Measurements from ENCODE around the gene LIN54.
"Not testable (repeated sequence)": the region's sequence is repeated elsewhere in the genome, so short reads cannot be mapped to it uniquely, and the experiment has no call there.

The LIN54 gene

GRCh38 chr4:82994834-82995233 is 15.8 kb downstream of the LIN54 start:
- no peak overlapping the region for H3K27ac Mint-ChIP-seq
- no peaks in the 10 kb centered on the region for H3K27me3 Mint-ChIP-seq
- DNase-seq, result no peak
- CTCF ChIA-PET, result no interaction called here
- peaks cover 6% of the 10 kb centered on the region for H3K36me3 Mint-ChIP-seq
- no peaks in the 10 kb centered on the region for H3K9me3 Mint-ChIP-seq
- peaks cover 19% of the 10 kb centered on the region for H3K4me1 Mint-ChIP-seq
- no peak overlapping the region for H3K4me3 Mint-ChIP-seq

GRCh38 chr4:82989575-82990429 is 20.8 kb downstream of the LIN54 start:
- Mint-ChIP-seq H3K27ac (peak overlapping the region; percentile 77), H3K27me3 (no peaks in the 10 kb centered on the region)
- CTCF ChIA-PET, result no interaction called here

GRCh38 chr4:82988323-82988832 is 22.2 kb downstream of the LIN54 start:
- CTCF ChIA-PET, result no interaction called here
- Mint-ChIP-seq H3K36me3 (peaks cover 28% of the 10 kb centered on the region), H3K27ac (peak overlapping the region; percentile 19), H3K4me1 (peaks cover 36% of the 10 kb centered on the region), H3K9me3 (no peaks in the 10 kb centered on the region), H3K4me3 (no peak overlapping the region), H3K27me3 (no peaks in the 10 kb centered on the region)
- no peak for DNase-seq

More at GRCh38 chr4:82989575-82990429, 20.8 kb downstream of the LIN54 start:
- H3K4me3 Mint-ChIP-seq, result peak overlapping the region; percentile 9
- H3K36me3 Mint-ChIP-seq, result peaks cover 17% of the 10 kb centered on the region
- H3K9me3 Mint-ChIP-seq, result no peaks in the 10 kb centered on the region
- DNase-seq, result peak; percentile 50
- H3K4me1 Mint-ChIP-seq, result peaks cover 28% of the 10 kb centered on the region

- peaks cover 31% of the 10 kb centered on the region for H3K36me3 Mint-ChIP-seq
- H3K9me3 Mint-ChIP-seq, H3K27me3 Mint-ChIP-seq, DNase-seq, CTCF ChIA-PET, H3K27ac Mint-ChIP-seq, H3K4me3 Mint-ChIP-seq: not testable (repeated sequence)
- peaks cover 36% of the 10 kb centered on the region for H3K4me1 Mint-ChIP-seq
These were observed 23.1 kb downstream of the LIN54 start for GRCh38 chr4:82987519-82987918.

- no peaks in the 10 kb centered on the region for H3K9me3 Mint-ChIP-seq
- H3K27me3 Mint-ChIP-seq, result no peaks in the 10 kb centered on the region
- CTCF ChIA-PET, result no interaction called here
- peaks cover 36% of the 10 kb centered on the region for H3K36me3 Mint-ChIP-seq
- H3K4me3 Mint-ChIP-seq, result no peak overlapping the region
- no peak overlapping the region for H3K27ac Mint-ChIP-seq
- peak; percentile 33 for DNase-seq
- peaks cover 21% of the 10 kb centered on the region for H3K4me1 Mint-ChIP-seq
These were observed 26.2 kb downstream of the LIN54 start for GRCh38 chr4:82984459-82984858.

GRCh38 chr4:82983444-82983843 is 27.2 kb downstream of the LIN54 start:
- peaks cover 35% of the 10 kb centered on the region for H3K36me3 Mint-ChIP-seq
- peaks cover 13% of the 10 kb centered on the region for H3K4me1 Mint-ChIP-seq
- no peaks in the 10 kb centered on the region for H3K9me3 Mint-ChIP-seq
- DNase-seq, result no peak
- no peak overlapping the region for H3K4me3 Mint-ChIP-seq
- no peaks in the 10 kb centered on the region for H3K27me3 Mint-ChIP-seq
- no peak overlapping the region for H3K27ac Mint-ChIP-seq
- CTCF ChIA-PET, result no interaction called here

- Mint-ChIP-seq H3K27me3 (no peaks in the 10 kb centered on the region), H3K27ac (no peak overlapping the region), H3K9me3 (no peaks in the 10 kb centered on the region), H3K4me1 (peaks cover 13% of the 10 kb centered on the region), H3K4me3 (no peak overlapping the region), H3K36me3 (peaks cover 43% of the 10 kb centered on the region)
- CTCF ChIA-PET, result no interaction called here
- no peak for DNase-seq
These were observed 29.5 kb downstream of the LIN54 start for GRCh38 chr4:82981138-82981537.

- H3K36me3 Mint-ChIP-seq, result peaks cover 53% of the 10 kb centered on the region
- H3K4me3 Mint-ChIP-seq, result no peak overlapping the region
- H3K27me3 Mint-ChIP-seq, result no peaks in the 10 kb centered on the region
- no peak overlapping the region for H3K27ac Mint-ChIP-seq
- H3K9me3 Mint-ChIP-seq, result no peaks in the 10 kb centered on the region
- no peaks in the 10 kb centered on the region for H3K4me1 Mint-ChIP-seq
- no peak for DNase-seq
- CTCF ChIA-PET, result no interaction called here
These were observed 34.8 kb downstream of the LIN54 start for GRCh38 chr4:82975792-82976191.

GRCh38 chr4:82969414-82969813 is 41.2 kb downstream of the LIN54 start:
- Mint-ChIP-seq H3K9me3 (no peaks in the 10 kb centered on the region), H3K36me3 (peaks cover 68% of the 10 kb centered on the region), H3K27ac (no peak overlapping the region), H3K4me1 (no peaks in the 10 kb centered on the region), H3K4me3 (no peak overlapping the region), H3K27me3 (no peaks in the 10 kb centered on the region)
- DNase-seq, result no peak
- CTCF ChIA-PET, result interaction anchor here (1.4 kb wide), 1 partner anchor 12 kb away, joined by 5 read pairs; no protein-coding TSS in a partner anchor

GRCh38 chr4:82968972-82969371 is 41.7 kb downstream of the LIN54 start:
- Mint-ChIP-seq H3K36me3 (peaks cover 67% of the 10 kb centered on the region), H3K4me1 (no peaks in the 10 kb centered on the region), H3K27ac (no peak overlapping the region), H3K27me3 (no peaks in the 10 kb centered on the region), H3K4me3 (no peak overlapping the region), H3K9me3 (no peaks in the 10 kb centered on the region)
- CTCF ChIA-PET, result interaction anchor here (1.4 kb wide), 1 partner anchor 12 kb away, joined by 5 read pairs; no protein-coding TSS in a partner anchor
- DNase-seq, result no peak

- Mint-ChIP-seq H3K36me3 (peaks cover 62% of the 10 kb centered on the region), H3K27ac (no peak overlapping the region)
- CTCF ChIA-PET, result interaction anchor here (0.6 kb wide), 2 partner anchors 27 to 408 kb away, joined by 3 read pairs; no protein-coding TSS in a partner anchor
These were observed 44.9 kb downstream of the LIN54 start for GRCh38 chr4:82965763-82966162.

GRCh38 chr4:82957045-82957444 is 53.6 kb downstream of the LIN54 start:
- H3K36me3 Mint-ChIP-seq, result peaks cover 43% of the 10 kb centered on the region
- DNase-seq, result no peak
- no peaks in the 10 kb centered on the region for H3K27me3 Mint-ChIP-seq
- H3K4me3 Mint-ChIP-seq, result no peak overlapping the region
- H3K9me3 Mint-ChIP-seq, result no peaks in the 10 kb centered on the region
- H3K27ac Mint-ChIP-seq, result peak overlapping the region; percentile 33
- H3K4me1 Mint-ChIP-seq, result peaks cover 12% of the 10 kb centered on the region
- CTCF ChIA-PET, result interaction anchor here (1.1 kb wide), 1 partner anchor 12 kb away, joined by 5 read pairs; no protein-coding TSS in a partner anchor

More at GRCh38 chr4:82965763-82966162, 44.9 kb downstream of the LIN54 start:
- Mint-ChIP-seq H3K27me3 (no peaks in the 10 kb centered on the region), H3K4me3 (no peak overlapping the region), H3K4me1 (no peaks in the 10 kb centered on the region), H3K9me3 (no peaks in the 10 kb centered on the region)
- DNase-seq, result no peak

- DNase-seq, result no peak
- Mint-ChIP-seq H3K4me3 (no peak overlapping the region), H3K27ac (no peak overlapping the region), H3K4me1 (peaks cover 12% of the 10 kb centered on the region), H3K36me3 (peaks cover 36% of the 10 kb centered on the region), H3K27me3 (no peaks in the 10 kb centered on the region), H3K9me3 (no peaks in the 10 kb centered on the region)
- CTCF ChIA-PET, result no interaction called here
These were observed 56.4 kb downstream of the LIN54 start for GRCh38 chr4:82954212-82954611.

GRCh38 chr4:82951196-82951595 is 59.4 kb downstream of the LIN54 start:
- CTCF ChIA-PET, result interaction anchor here (0.8 kb wide), 1 partner anchor 11 kb away, joined by 3 read pairs; no protein-coding TSS in a partner anchor
- Mint-ChIP-seq H3K9me3 (no peaks in the 10 kb centered on the region), H3K4me1 (no peaks in the 10 kb centered on the region), H3K27me3 (no peaks in the 10 kb centered on the region), H3K27ac (no peak overlapping the region), H3K36me3 (peaks cover 29% of the 10 kb centered on the region), H3K4me3 (no peak overlapping the region)
- DNase-seq, result no peak
